ENCODE results near the gene CD180. TPM values are rescaled to one million over a fixed set of nuclear protein-coding genes. Genes with fewer than 3 reads are reported as not detected.
A peak's percentile ranks its signal among the peaks of the same experiment; 100 is the strongest.

The CD180 gene
- total RNA-seq, 2 experiments from 2014 or later = 0.08 TPM; not detected in 1

- no peaks in the 10 kb centered on the region for H3K27me3 Mint-ChIP-seq
- peak overlapping the region; percentile 83 to 88 for H3K27ac ChIP-seq (ENCODE audit: low read depth in 1 of 2, low read length in 2 of 2)
- intact Hi-C loops (cut with DNase I, micrococcal nuclease) = loop anchor here (1.0 to 10.0 kb wide), 4 partner anchors 41 to 1088 kb away; no protein-coding TSS in a partner anchor
- H3K36me3 Mint-ChIP-seq (ENCODE audit: low read depth) = peaks cover 52% of the 10 kb centered on the region
- no peaks in the 10 kb centered on the region for H3K9me3 Mint-ChIP-seq
- TF ChIP-seq CTCF (IDR thresholded peaks at IDR 0.05) = no peak
- peaks cover 68% of the 10 kb centered on the region for H3K4me1 ChIP-seq (ENCODE audit: insufficient read depth, low read length)
- ChIA-PET CTCF (interaction anchor here (0.6 to 6.0 kb wide), 15 partner anchors 8 to 1120 kb away, joined by 3 to 74 read pairs (median 3); partner anchors contain the start of gene CD180), POLR2A (interaction anchor here (0.6 to 14.4 kb wide), 20 partner anchors 8 to 1224 kb away, joined by 3 to 275 read pairs (median 4); partner anchors contain the start of gene PIK3R1)
- peak overlapping the region; percentile 56 for H3K4me3 ChIP-seq (ENCODE audit: low read length)
- H3K9me3 ChIP-seq (ENCODE audit: control insufficient read depth in 1 of 2, insufficient read depth in 1 of 2, low read length in 2 of 2) = peaks cover 0 to 22% of the 10 kb centered on the region in 2 experiments
- peaks cover 63% of the 10 kb centered on the region for H3K4me1 Mint-ChIP-seq (ENCODE audit: low read depth)
- DNase-seq = peak; percentile 46 to 89 (median 74)
- peak overlapping the region; percentile 97 for H3K27ac Mint-ChIP-seq
- H3K27me3 ChIP-seq (ENCODE audit: control insufficient read depth in 1 of 2, insufficient read depth in 2 of 2, low read length in 2 of 2) = no peaks in the 10 kb centered on the region
- peak overlapping the region; percentile 74 for H3K4me3 Mint-ChIP-seq
- ATAC-seq (ENCODE audit: poor library complexity) = peak; percentile 62
- peaks cover 32% of the 10 kb centered on the region for H3K36me3 ChIP-seq (ENCODE audit: insufficient read depth, low read length)
These were observed 29.9 kb downstream of the CD180 start for GRCh38 chr5:67166460-67167285.

DNA sequence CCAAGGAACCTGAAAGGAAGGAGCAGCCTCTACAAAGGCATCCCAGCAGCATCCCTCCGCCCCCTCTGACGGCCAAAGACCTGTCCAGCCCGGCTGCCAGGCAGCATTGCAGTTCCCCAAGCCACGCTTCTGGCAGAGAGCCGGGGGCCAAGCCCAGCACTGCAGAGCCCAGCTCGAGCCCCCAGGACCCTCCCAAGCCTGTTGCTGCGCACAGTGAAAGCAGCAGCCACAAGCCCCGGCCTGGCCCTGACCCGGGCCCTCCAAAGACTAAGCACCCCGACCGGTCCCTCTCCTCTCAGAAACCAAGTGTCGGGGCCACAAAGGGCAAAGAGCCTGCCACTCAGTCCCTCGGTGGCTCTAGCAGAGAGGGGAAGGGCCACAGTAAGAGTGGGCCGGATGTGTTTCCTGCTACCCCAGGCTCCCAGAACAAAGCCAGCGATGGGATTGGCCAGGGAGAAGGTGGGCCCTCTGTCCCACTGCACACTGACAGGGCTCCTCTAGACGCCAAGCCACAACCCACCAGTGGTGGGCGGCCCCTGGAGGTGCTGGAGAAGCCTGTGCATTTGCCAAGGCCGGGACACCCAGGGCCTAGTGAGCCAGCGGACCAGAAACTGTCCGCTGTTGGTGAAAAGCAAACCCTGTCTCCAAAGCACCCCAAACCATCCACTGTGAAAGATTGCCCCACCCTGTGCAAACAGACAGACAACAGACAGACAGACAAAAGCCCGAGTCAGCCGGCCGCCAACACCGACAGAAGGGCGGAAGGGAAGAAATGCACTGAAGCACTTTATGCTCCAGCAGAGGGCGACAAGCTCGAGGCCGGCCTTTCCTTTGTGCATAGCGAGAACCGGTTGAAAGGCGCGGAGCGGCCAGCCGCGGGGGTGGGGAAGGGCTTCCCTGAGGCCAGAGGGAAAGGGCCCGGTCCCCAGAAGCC, 30.8 kb downstream of the CD180 start:
- POLR2A ChIA-PET = interaction anchor here (0.6 to 14.4 kb wide), 14 partner anchors 9 to 1225 kb away, joined by 3 to 275 read pairs (median 5); partner anchors contain the start of gene PIK3R1

More for the DNA sequence above, 30.8 kb downstream of the CD180 start:
- Histone ChIP-seq H3K9me3 (ENCODE audit: control insufficient read depth in 1 of 2, insufficient read depth in 1 of 2, low read length in 2 of 2) (peaks cover 0 to 22% of the 10 kb centered on the region in 2 experiments), H3K4me1 (ENCODE audit: insufficient read depth, low read length) (peaks cover 73% of the 10 kb centered on the region), H3K36me3 (ENCODE audit: insufficient read depth, low read length) (peaks cover 32% of the 10 kb centered on the region), H3K27me3 (ENCODE audit: control insufficient read depth in 1 of 2, insufficient read depth in 2 of 2, low read length in 2 of 2) (no peaks in the 10 kb centered on the region), H3K27ac (ENCODE audit: low read depth in 1 of 2, low read length in 2 of 2) (peak overlapping the region; percentile 83 to 88), H3K4me3 (ENCODE audit: low read length) (peak overlapping the region; percentile 56)
- DNase-seq (peak; percentile 65 to 91 (median 80)), ATAC-seq (ENCODE audit: poor library complexity) (peak; percentile 69)
- CTCF ChIA-PET = interaction anchor here (0.7 to 6.0 kb wide), 13 partner anchors 8 to 1120 kb away, joined by 3 to 74 read pairs (median 3); partner anchors contain the start of gene CD180
- H3K27me3 Mint-ChIP-seq = no peaks in the 10 kb centered on the region
- H3K9me3 Mint-ChIP-seq = no peaks in the 10 kb centered on the region
- peak overlapping the region; percentile 88 for H3K4me3 Mint-ChIP-seq
- peaks cover 52% of the 10 kb centered on the region for H3K36me3 Mint-ChIP-seq (ENCODE audit: low read depth)
- TF ChIP-seq CTCF (IDR thresholded peaks at IDR 0.05) = peak; percentile 73
- peak overlapping the region; percentile 97 for H3K27ac Mint-ChIP-seq
- H3K4me1 Mint-ChIP-seq (ENCODE audit: low read depth) = peaks cover 71% of the 10 kb centered on the region
- intact Hi-C loops (cut with DNase I, micrococcal nuclease) = loop anchor here (1.0 to 10.0 kb wide), 4 partner anchors 42 to 1089 kb away; no protein-coding TSS in a partner anchor

Data from CD4-positive, alpha-beta T cell (primary cell).